Measurements from ENCODE around the gene SESN2.

DNA sequence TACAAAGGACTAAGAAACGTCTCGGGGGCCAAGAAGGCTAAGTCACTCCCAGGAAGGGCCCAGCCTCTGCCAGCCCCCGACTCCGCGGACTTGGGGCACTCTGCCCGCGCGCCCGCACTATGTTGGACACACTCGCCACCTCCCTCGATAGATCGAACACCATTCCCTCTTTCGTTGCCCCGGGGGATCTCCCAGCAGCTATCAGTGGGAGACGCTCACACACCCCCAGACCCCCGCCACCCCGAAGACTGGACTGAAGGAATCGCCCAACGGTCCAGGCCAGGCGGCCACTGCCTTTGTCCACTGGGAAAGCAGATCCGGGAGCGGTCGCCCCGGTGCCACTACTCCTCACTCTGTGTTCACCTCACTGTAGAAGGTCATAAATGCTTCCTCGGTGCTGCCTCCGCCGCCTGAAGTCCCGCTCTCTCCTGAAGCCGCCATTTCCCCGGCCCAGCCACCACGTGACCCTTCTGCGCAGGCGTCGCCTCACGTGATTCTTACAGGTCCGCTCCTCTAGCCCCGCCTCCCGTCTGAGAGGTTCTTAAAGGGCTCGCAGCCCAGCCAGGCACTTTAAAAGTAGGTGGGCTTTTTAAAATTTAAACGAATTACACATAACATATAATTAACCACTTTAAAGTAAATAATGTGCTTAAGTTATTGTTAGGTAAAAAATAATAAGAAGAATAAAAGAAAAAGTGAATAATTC is 26.6 kb upstream of the SESN2 start, which contains the start of gene DNAJC8:
- peak; percentile 46 to 83 for TF ChIP-seq POLR2A (IDR thresholded peaks at IDR 0.05)
- TF ChIP-seq, protein P1, sequence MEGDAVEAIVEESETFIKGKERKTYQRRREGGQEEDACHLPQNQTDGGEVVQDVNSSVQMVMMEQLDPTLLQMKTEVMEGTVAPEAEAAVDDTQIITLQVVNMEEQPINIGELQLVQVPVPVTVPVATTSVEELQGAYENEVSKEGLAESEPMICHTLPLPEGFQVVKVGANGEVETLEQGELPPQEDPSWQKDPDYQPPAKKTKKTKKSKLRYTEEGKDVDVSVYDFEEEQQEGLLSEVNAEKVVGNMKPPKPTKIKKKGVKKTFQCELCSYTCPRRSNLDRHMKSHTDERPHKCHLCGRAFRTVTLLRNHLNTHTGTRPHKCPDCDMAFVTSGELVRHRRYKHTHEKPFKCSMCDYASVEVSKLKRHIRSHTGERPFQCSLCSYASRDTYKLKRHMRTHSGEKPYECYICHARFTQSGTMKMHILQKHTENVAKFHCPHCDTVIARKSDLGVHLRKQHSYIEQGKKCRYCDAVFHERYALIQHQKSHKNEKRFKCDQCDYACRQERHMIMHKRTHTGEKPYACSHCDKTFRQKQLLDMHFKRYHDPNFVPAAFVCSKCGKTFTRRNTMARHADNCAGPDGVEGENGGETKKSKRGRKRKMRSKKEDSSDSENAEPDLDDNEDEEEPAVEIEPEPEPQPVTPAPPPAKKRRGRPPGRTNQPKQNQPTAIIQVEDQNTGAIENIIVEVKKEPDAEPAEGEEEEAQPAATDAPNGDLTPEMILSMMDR (IDR thresholded peaks at IDR 0.05), result peak in 1 of 6 experiments; percentile 23
